ENCODE data around the gene PAPPA. TPM values are rescaled to one million over a fixed set of nuclear protein-coding genes. Genes with fewer than 3 reads are reported as not detected.

PAPPA gene
- total RNA-seq (10.2 TPM), polyA plus RNA-seq (ENCODE audit: insufficient read depth, low read depth, low replicate concordance) (4.2 TPM)
- long read RNA-seq, donor 1: 0 reads
- long read RNA-seq, donor 2: 0 reads
- long read RNA-seq, donor 3: 0 reads
- long read RNA-seq, donor 4: 0 reads
- long read RNA-seq, donor 5: 0 reads
- long read RNA-seq, donor 6: 0 reads
- long read RNA-seq, donor 7, partial matches to known transcripts: 1 of 9 reads
- long read RNA-seq, donor 7, other reads (novel, unspliced or antisense): 8 of 9 reads
- long read RNA-seq, donor 8: 0 reads
- long read RNA-seq, donor 9: 0 reads
- long read RNA-seq, donor 10: 0 reads

- Histone ChIP-seq H3K9ac (ENCODE audit: low read length in 3 of 3) (peak within 1 kb of the TSS in 2 of 3 donors; percentile 81 to 85), H3K27me3 (ENCODE audit: control insufficient read depth, insufficient read depth, low read length) (peaks cover 4% of the 10 kb centered on the region), H3K27ac (ENCODE audit: low read depth in 2 of 2, low read length in 2 of 2) (peak within 1 kb of the TSS; percentile 78 to 86), H3K36me3 (ENCODE audit: control insufficient read depth in 2 of 3, insufficient read depth in 3 of 3, low read length in 3 of 3) (no peaks in the 10 kb centered on the region), H3K4me3 (ENCODE audit: low read length in 3 of 3) (peak within 1 kb of the TSS; percentile 35 to 87 (median 75)), H3K9me3 (ENCODE audit: control insufficient read depth in 2 of 3, insufficient read depth in 1 of 3, low read length in 3 of 3) (no peaks in the 10 kb centered on the region), H3K4me1 (ENCODE audit: control insufficient read depth in 2 of 3, insufficient read depth in 2 of 3, low read depth in 1 of 3, low read length in 3 of 3) (peaks cover 0 to 9% (median 3%) of the 10 kb centered on the region in 3 donors)
- FAIRE-seq (no peak), DNase-seq (peak in 3 of 5 donors; percentile 16 to 64 (median 26))
- intact Hi-C loops (cut with DNase I): no loop called here
- TF ChIP-seq CTCF (IDR thresholded peaks at IDR 0.05; ENCODE audit: borderline replicate concordance, extremely low read depth, insufficient read depth): no peak
These were observed at the start of gene PAPPA for GRCh38 chr9:116153765-116154333. Gene PAPPA, plus strand, starts transcription at chr9:116153791. Its CDS starts 382 bp downstream, at chr9:116154173.

- TF ChIP-seq CTCF (IDR thresholded peaks at IDR 0.05; ENCODE audit: borderline replicate concordance, extremely low read depth, insufficient read depth): no peak
- H3K36me3 ChIP-seq (ENCODE audit: control insufficient read depth in 2 of 3, insufficient read depth in 3 of 3, low read length in 3 of 3): no peaks in the 10 kb centered on the region
- intact Hi-C loops (cut with DNase I): no loop called here
- H3K4me3 ChIP-seq (ENCODE audit: low read length in 3 of 3): no peak overlapping the region
- peak overlapping the region in 1 of 2 donors; percentile 3 for H3K27ac ChIP-seq (ENCODE audit: low read depth in 2 of 2, low read length in 2 of 2)
- no peak for DNase-seq
- no peak for FAIRE-seq
- H3K4me1 ChIP-seq (ENCODE audit: control insufficient read depth in 2 of 3, insufficient read depth in 2 of 3, low read depth in 1 of 3, low read length in 3 of 3): no peaks in the 10 kb centered on the region
- no peaks in the 10 kb centered on the region for H3K9me3 ChIP-seq (ENCODE audit: control insufficient read depth in 2 of 3, insufficient read depth in 1 of 3, low read length in 3 of 3)
- no peaks in the 10 kb centered on the region for H3K27me3 ChIP-seq (ENCODE audit: control insufficient read depth, insufficient read depth, low read length)
- H3K9ac ChIP-seq (ENCODE audit: low read length in 3 of 3): no peak overlapping the region
These were observed 49.4 kb upstream of the PAPPA start for GRCh38 chr9:116103976-116104820.

GRCh38 chr9:116112236-116112635 lies 41.4 kb upstream of the PAPPA start:
- no peaks in the 10 kb centered on the region for H3K4me1 ChIP-seq (ENCODE audit: control insufficient read depth in 2 of 3, insufficient read depth in 2 of 3, low read depth in 1 of 3, low read length in 3 of 3)
- peak; percentile 22 for TF ChIP-seq CTCF (IDR thresholded peaks at IDR 0.05; ENCODE audit: borderline replicate concordance, extremely low read depth, insufficient read depth)
- no peak overlapping the region for H3K4me3 ChIP-seq (ENCODE audit: low read length in 3 of 3)
- no peak overlapping the region for H3K27ac ChIP-seq (ENCODE audit: low read depth in 2 of 2, low read length in 2 of 2)
- no peak overlapping the region for H3K9ac ChIP-seq (ENCODE audit: low read length in 3 of 3)
- no peaks in the 10 kb centered on the region for H3K9me3 ChIP-seq (ENCODE audit: control insufficient read depth in 2 of 3, insufficient read depth in 1 of 3, low read length in 3 of 3)
- intact Hi-C loops (cut with DNase I): no loop called here
- no peaks in the 10 kb centered on the region for H3K36me3 ChIP-seq (ENCODE audit: control insufficient read depth in 2 of 3, insufficient read depth in 3 of 3, low read length in 3 of 3)
- FAIRE-seq: no peak
- no peaks in the 10 kb centered on the region for H3K27me3 ChIP-seq (ENCODE audit: control insufficient read depth, insufficient read depth, low read length)
- peak in 1 of 5 donors; percentile 9 for DNase-seq
